Upper lobe of left lung (tissue), 4 donors: ENCODE results near the gene SPOCK1.

Experiments
- CTCF ChIP-seq, 6 experiments: fragments of 450-650 bp in 4 of 6; fragments of 200-600 bp in 2 of 6; sonication (generic) in 2 of 6; IDR thresholded peaks; one replicate each; pipeline ENCODE4 v1.5.1; 2016 to 2019; ENCODE audit warnings: antibody characterized with exemption in 6 of 6
- EP300 ChIP-seq, 4 donors: sonication (generic); formaldehyde crosslinking; IDR thresholded peaks; one replicate each; pipeline ENCODE4 v1.5.1; 2017; ENCODE audit warnings: antibody characterized with exemption in 4 of 4, control low read depth in 2 of 4
- POLR2A ChIP-seq, 4 donors: fragments of 450-650 bp; IDR thresholded peaks; one replicate each; pipeline ENCODE4 v1.5.1; 2016 to 2017; ENCODE audit warnings: antibody characterized with exemption in 4 of 4, mild to moderate bottlenecking in 2 of 4
- POLR2AphosphoS5 ChIP-seq, 2 donors: sonication (generic); formaldehyde crosslinking; IDR thresholded peaks; one replicate each; pipeline ENCODE4 v1.5.1; 2017; ENCODE audit warnings: antibody characterized with exemption in 2 of 2

- TF ChIP-seq CTCF (IDR thresholded peaks at IDR 0.05): no peak
- TF ChIP-seq POLR2A (IDR thresholded peaks at IDR 0.05): no peak
- TF ChIP-seq POLR2AphosphoS5 (IDR thresholded peaks at IDR 0.05): no peak
- TF ChIP-seq EP300 (IDR thresholded peaks at IDR 0.05): no peak
Observed at GRCh38 chr5:137348759-137349158, 150.4 kb downstream of the SPOCK1 start.
